Breast epithelium (tissue), 4 donors: Measurements from ENCODE around the gene ETFA. TPM values are rescaled to one million over a fixed set of nuclear protein-coding genes. Genes with fewer than 3 reads are reported as not detected.
A peak's percentile ranks its signal among the peaks of the same experiment; 100 is the strongest.

Experiments used
- DNase-seq, 2 donors: peaks; one replicate each; pipeline ENCODE4 v3.0.0-alpha.2; 2019; ENCODE audit warnings: low spot score in 2 of 2
- H3K27ac ChIP-seq, 2 donors: fragments of 200-600 bp; sonication (generic) in 1 of 2; one replicate each; pipeline ENCODE4 v1.5.1; 2016 to 2019; ENCODE audit warnings: mild to moderate bottlenecking in 1 of 2
- H3K27me3 ChIP-seq, 2 donors: fragments of 200-600 bp; sonication (generic) in 1 of 2; one replicate each; pipeline versions ENCODE4 v1.5.1 to v1.6.0; 2017 to 2019; ENCODE audit warnings: control low read depth in 1 of 2, mild to moderate bottlenecking in 1 of 2
- H3K36me3 ChIP-seq: fragments of 200-600 bp; one replicate; pipeline ENCODE4 v1.5.1; 2019
- H3K4me1 ChIP-seq, 2 donors: fragments of 200-600 bp; sonication (generic); one replicate each; pipeline ENCODE4 v1.5.1; 2016 to 2019; ENCODE audit warnings: control low read depth in 1 of 2
- H3K4me3 ChIP-seq, 3 donors: fragments of 200-600 bp; sonication (generic); 1 replicate in 2 of 3; 2 replicates in 1 of 3; pipeline ENCODE4 v1.5.1; 2016 to 2019; ENCODE audit warnings: mild to moderate bottlenecking in 3 of 3, moderate library complexity in 2 of 3
- H3K9me3 ChIP-seq, 2 donors: fragments of 200-600 bp; sonication (generic) in 1 of 2; one replicate each; pipeline ENCODE4 v1.5.1; 2016 to 2019; ENCODE audit warnings: control low read depth in 1 of 2
- POLR2A ChIP-seq: fragments of 450-650 bp; IDR thresholded peaks from one replicate; pipeline ENCODE4 v1.6.1; 2016; ENCODE audit warnings: antibody characterized with exemption, mild to moderate bottlenecking, moderate library complexity
- POLR2AphosphoS5 ChIP-seq, 3 donors: sonication (generic); formaldehyde crosslinking; IDR thresholded peaks; one replicate each; pipeline ENCODE4 v1.6.1; 2017; ENCODE audit warnings: antibody characterized with exemption in 3 of 3
- intact Hi-C: fragments of 100-400 bp; cut with DNase I; formaldehyde crosslinking; loops from one replicate; pipeline ENCODE4 v1.15.1; 2023; ENCODE audit warnings: low total_unique reads
- total RNA-seq, 3 donors: library from RNA; depleted of rRNA; stranded (reverse); fragments of >200 nt; gene quantifications; one replicate each; pipeline ENCODE4 v1.1.0, GENCODE V29; 2016
- TF ChIP-seq, protein P1 (sequence below), 3 donors: fragments of 450-650 bp; IDR thresholded peaks; one replicate each; pipeline ENCODE4 v1.5.1; 2016 to 2017; ENCODE audit warnings: antibody characterized with exemption in 3 of 3, mild to moderate bottlenecking in 3 of 3, moderate library complexity in 3 of 3

Gene ETFA
- total RNA-seq, 3 donors from 2014 or later = 96.0 to 108 (median 108) TPM

DNA sequence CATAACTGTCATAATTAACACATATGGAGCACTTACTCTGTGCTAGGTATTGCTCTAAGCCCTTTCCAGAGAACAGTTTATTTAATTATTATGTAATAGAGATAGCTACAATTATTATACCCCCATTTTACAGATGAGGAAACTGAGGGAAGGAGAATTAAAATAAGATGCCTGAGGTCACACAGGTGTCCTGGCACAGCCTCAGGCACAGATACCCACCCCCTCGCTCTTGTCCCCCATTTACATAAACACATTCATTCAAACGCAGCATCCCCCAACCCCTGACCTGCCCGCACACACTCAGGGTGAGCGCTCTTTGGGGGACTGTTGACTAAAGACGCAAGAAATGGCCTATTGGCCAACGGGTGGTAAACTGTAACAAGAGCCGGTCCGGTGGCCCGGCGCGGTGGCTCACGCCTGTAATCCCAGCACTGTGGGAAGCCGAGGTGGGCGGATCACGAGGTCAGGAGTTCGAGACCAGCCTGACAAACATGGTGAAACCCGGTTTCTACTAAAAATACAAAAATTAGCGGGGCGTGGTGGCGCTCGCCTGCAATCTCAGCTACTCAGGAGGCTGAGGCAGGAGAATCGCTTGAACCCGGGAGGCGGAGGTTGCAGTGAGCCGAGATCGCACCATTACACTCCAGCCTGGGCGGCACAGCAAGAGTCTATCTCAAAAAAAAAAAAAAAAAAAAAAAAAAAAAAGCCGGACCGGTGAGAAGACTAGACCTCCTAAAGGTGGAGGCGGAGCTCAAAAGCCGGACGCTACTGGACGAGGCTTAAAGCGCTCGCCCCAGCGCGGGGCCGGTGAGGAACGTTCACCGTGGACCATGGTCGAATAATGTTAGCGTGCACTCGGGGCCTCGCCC lies 23.4 kb upstream of the ETFA start:
- Histone ChIP-seq H3K4me3 (peak overlapping the region in 1 of 3 donors; percentile 53), H3K36me3 (no peaks in the 10 kb centered on the region), H3K27ac (no peak overlapping the region), H3K9me3 (no peaks in the 10 kb centered on the region), H3K27me3 (peaks cover 7 to 66% of the 10 kb centered on the region in 2 donors), H3K4me1 (peaks cover 0 to under 1% of the 10 kb centered on the region in 2 donors)
- DNase-seq = no peak
- TF ChIP-seq POLR2AphosphoS5 (IDR thresholded peaks at IDR 0.05) = no peak
- TF ChIP-seq, protein P1, sequence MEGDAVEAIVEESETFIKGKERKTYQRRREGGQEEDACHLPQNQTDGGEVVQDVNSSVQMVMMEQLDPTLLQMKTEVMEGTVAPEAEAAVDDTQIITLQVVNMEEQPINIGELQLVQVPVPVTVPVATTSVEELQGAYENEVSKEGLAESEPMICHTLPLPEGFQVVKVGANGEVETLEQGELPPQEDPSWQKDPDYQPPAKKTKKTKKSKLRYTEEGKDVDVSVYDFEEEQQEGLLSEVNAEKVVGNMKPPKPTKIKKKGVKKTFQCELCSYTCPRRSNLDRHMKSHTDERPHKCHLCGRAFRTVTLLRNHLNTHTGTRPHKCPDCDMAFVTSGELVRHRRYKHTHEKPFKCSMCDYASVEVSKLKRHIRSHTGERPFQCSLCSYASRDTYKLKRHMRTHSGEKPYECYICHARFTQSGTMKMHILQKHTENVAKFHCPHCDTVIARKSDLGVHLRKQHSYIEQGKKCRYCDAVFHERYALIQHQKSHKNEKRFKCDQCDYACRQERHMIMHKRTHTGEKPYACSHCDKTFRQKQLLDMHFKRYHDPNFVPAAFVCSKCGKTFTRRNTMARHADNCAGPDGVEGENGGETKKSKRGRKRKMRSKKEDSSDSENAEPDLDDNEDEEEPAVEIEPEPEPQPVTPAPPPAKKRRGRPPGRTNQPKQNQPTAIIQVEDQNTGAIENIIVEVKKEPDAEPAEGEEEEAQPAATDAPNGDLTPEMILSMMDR (IDR thresholded peaks at IDR 0.05) = no peak
- intact Hi-C loops = no loop called here

DNA sequence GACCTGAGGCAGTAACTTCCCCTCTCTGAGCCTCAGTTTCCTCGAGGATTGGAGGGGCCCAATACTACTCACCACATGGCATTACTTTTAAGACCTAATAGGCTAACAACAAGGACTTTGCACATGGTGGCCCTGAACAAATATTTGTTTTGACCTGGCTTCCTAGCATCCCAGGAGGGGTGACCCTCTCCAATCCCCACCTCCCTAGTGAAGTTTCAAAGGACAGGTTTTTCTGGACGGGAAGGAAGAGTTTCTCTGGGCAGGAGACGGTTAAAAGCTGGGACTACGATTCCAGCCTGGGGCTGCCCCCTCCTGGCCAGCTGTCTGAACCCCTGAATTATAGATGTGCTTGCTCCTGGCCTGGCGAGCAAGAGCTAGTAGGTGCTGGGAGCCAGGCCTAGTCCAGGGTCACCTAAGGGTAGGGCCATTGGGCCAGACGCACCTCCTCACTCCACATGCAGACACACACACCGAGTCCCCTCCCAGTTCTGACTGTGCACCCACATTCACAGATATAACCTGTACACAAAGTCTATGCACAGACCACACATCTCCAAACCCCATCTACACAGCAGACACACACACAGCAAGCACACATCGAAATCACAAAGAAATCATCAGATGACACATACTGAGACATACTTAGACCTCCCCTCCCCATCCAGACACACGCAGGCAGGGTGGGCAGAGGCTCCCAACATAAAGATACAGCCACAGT lies 22.6 kb upstream of the ETFA start:
- Histone ChIP-seq H3K4me3 (no peak overlapping the region), H3K27me3 (peaks cover under 1 to 59% of the 10 kb centered on the region in 2 donors), H3K27ac (no peak overlapping the region), H3K4me1 (no peaks in the 10 kb centered on the region), H3K36me3 (no peaks in the 10 kb centered on the region), H3K9me3 (no peaks in the 10 kb centered on the region)
- no peak for DNase-seq
- intact Hi-C loops = loop anchor here (1.0 kb wide), 1 partner anchor 19 kb away; no protein-coding TSS in a partner anchor
- TF ChIP-seq, protein P1 (IDR thresholded peaks at IDR 0.05) = no peak
- TF ChIP-seq POLR2A (no peak), POLR2AphosphoS5 (IDR thresholded peaks at IDR 0.05) (no peak)

DNA sequence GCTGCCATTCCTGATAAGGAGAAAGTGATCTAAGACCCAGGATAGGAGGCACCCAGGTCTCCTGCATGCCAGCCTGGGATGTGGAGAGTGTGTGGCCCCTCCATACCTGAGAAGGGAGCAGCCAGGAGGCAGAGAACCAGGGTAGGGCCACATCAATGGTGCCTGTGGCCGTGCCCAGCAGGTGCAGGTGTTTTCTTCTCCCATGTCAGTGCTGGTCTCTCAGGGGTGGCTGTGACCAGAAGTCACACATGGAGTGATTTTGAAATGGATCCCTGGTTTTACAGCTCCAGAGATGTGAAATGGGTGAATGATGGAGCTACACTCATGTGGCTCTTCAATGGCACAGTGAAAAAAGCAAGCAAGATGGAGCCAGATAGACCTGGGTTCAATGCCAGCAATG lies 22.0 kb upstream of the ETFA start:
- intact Hi-C loops = loop anchor here (1.0 kb wide), 1 partner anchor 18 kb away; no protein-coding TSS in a partner anchor
- no peak overlapping the region for H3K27ac ChIP-seq
- H3K4me3 ChIP-seq = no peak overlapping the region
- no peak for TF ChIP-seq POLR2AphosphoS5 (IDR thresholded peaks at IDR 0.05)
- TF ChIP-seq, protein P1 (IDR thresholded peaks at IDR 0.05) = no peak
- no peak for TF ChIP-seq POLR2A
- no peaks in the 10 kb centered on the region for H3K9me3 ChIP-seq
- no peaks in the 10 kb centered on the region for H3K4me1 ChIP-seq
- peaks cover 0 to 53% of the 10 kb centered on the region in 2 donors for H3K27me3 ChIP-seq
- no peaks in the 10 kb centered on the region for H3K36me3 ChIP-seq
- DNase-seq = no peak

DNA sequence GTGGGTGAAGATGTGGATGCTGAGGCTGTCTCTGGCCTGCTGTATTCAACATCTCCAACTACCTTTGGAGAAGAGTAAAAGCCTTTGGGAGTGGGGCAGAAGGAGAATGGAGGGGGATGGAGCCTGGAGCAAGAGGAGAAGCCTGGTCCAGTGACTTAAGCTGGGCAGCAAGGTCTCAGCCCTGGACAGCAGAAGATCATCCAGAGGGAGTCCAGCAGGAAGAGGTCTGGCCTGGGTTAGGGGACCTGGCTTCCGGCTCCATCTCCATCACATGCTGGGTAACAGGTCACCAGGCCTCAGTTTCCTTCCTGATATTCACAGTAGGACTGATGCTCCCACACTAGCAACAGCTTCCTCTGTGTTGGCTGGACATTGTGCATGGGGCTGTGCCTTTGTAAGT lies 21.5 kb upstream of the ETFA start:
- TF ChIP-seq POLR2A (no peak), POLR2AphosphoS5 (IDR thresholded peaks at IDR 0.05) (no peak)
- TF ChIP-seq, protein P1 (IDR thresholded peaks at IDR 0.05) = no peak
- H3K36me3 ChIP-seq = no peaks in the 10 kb centered on the region
- intact Hi-C loops = loop anchor here (1.0 kb wide), 1 partner anchor 17 kb away; no protein-coding TSS in a partner anchor
- no peaks in the 10 kb centered on the region for H3K4me1 ChIP-seq
- H3K27ac ChIP-seq = no peak overlapping the region
- peaks cover 0 to 48% of the 10 kb centered on the region in 2 donors for H3K27me3 ChIP-seq
- no peak for DNase-seq
- no peaks in the 10 kb centered on the region for H3K9me3 ChIP-seq
- no peak overlapping the region for H3K4me3 ChIP-seq
